Activated CD4-positive, CD25-positive, alpha-beta regulatory T cell (primary cell): ENCODE results near the gene ITGA6.

Source experiments
- DNase-seq, 4 experiments: peaks; one replicate each; lab custom pipeline; 2025; lab: John Stamatoyannopoulos, UW

ITGA6 gene

DNA sequence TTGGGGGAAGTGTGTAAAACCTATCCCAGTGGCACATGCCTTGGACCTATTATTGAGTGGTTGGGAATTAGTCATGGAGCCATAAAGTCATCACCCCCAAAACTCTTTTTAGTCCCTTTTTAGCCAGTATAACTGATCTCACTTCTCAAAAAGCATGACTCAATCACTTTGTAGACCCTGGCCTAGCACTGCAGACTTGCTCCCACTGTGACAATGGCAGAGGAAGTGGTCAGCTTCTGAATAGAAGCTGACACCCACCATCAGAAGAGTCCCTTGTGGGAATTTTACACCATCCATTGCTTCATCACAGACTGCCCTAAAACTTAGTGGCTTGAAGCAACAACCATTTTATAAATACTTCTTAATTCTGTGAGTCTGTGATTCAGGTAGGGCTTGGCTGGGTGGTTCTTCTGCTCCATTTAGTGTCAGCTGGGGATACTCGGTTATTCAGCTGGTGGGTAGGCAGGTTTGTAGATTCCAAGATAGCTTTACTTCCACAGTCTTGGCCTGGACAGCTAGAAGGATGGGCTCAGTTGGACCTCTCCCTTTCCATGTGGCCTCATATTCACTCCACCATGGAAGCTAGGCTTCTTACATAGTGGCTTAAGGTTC, 10.8 kb upstream of the ITGA6 start:
- DNase-seq = no peak

DNA sequence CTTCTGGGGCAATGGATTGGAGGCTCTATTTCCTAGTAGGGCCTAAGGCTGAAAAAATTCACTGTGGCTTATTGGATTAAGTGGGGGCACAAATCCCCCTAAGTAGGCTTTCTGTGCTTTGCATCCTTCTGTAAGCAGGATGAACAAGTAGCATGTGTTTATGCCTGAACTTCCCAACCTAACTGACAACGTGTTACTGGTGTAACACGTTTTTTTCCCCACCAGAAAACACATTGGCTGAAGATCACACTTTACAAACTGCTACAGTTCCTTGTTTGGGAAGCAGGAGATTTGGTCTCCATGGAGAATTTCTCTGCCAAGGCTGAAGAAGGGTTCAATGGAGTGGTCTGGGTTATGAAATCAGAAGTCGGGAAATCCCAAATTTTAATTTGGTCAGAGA, 7.2 kb upstream of the ITGA6 start:
- DNase-seq = no peak

DNA sequence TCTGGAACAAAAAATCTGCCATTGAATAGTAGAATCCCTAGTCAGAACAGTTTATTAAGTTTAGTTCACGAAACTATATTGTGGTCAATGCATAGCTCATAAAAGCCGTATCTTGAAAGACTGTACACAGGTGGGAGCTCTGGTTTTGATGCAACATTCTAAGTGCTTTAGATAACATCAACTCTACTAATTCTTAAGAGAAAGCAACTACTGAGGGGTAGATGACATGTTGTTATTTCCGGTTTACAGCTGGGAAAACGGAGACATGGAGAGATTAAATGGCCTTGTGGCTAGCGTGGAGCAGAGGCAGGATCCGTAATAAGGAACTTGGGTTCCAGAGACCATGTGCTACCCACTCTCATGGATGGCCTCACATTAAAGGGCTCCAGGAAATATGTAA, 4.2 kb upstream of the ITGA6 start:
- no peak for DNase-seq

DNA sequence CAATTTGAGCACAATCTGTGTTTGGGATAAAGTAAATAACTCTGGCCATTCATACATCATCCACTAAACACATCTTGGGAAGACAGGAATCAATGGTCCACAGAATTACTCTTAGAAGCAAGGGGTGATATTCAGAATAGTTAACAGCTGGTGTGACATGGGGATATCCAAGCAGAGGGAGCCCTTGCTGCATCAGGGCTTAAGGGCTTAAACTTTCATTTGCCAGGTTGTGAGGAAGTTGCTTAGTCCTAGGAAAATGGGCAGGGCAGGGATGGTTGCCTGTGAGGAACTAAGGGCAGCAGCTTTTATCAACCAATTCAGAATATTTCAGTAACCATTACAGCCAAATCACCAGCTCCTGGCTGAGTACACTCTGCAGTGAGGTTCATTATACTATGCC, 2.0 kb upstream of the ITGA6 start:
- DNase-seq = no peak

DNA sequence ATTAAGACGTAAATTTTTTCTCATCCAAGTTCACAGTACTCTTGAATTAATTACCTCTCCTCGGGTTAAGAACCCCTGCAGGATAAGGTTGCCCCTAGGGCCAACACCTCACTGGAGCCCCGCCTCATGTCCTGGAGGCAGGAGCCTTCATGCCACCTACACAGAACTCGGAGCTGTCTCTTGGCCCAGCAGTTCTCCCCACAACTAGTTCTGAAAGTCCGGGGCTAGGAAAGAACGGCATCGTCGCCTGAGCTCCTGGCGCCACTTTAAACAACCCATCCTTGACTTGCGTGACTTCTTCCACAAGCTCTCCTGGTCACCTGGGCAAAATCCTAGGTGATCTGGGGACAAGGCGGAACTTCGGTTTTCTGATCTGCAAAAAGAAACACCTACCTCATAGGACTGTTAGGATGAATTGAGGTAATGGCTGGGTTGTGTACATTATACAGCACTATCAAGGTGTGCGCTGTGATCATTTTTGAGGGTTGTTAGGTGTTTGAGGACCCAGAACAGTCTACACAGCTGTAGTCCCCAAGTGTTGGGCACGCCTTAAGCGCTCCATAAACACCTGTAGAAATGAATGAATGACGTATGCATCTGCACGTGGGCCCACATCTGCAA, 641 bp upstream of the ITGA6 start:
- no peak for DNase-seq

DNA sequence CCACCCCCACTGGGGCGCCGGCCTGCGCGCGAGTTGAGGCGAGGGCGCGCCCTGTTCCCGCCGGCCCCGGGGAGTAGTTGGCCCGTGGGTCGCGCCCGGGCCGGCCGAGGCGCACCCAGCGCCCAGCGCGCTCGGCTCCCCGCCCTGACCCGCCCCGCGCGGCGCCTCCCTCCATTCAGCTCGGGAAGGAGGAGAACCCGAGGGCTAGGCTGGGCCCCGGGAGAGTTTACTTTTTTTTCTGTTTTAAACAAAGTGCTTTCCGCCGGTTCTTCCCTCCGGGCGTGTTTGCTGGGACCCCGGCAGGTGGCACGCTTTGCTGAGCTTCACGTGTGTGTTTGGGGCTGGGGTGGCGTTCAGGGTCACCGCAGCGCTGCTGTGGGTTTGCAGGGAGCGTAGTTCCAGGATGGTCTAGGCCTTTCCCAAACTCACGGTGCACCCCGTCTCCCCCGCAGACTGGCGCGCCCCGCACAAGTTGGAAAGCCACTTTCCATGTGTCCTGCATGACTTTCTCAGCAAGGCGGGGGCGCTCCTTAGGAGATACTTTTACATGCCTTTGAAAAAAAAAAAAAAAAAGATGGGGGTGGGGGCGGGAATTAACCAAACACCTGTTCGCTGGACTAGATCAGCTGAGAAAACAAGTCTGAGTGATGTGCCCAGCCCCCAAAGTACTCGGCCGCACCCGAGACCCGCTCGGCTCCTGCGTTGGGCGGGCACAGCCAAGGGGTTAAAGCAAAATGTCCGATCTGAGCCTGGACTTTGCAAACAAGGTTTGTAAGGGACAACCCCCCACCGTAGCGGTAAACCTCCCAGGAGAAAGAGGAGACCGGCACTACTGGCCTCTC, 825 bp downstream of the ITGA6 start:
- peak; percentile 5 to 45 (median 28) for DNase-seq

DNA sequence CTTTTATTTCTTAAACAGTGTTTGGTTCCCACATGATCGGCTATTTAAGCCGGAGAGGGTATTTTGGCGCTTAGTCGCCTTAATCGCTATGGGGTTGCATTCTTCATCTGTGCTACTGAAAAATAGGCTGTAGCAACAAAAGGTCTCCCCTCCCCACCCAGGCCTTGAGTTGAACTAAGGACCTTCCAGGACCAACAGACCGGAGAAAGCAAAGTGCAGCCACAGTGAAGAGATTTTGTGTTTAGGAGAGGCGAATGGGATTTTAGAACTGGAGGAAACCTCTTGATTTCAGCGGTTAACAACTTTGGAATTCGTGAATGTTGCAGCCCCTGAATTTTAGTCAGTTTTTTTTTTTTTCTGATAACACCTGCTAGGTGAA, 1.4 kb downstream of the ITGA6 start:
- DNase-seq = no peak

DNA sequence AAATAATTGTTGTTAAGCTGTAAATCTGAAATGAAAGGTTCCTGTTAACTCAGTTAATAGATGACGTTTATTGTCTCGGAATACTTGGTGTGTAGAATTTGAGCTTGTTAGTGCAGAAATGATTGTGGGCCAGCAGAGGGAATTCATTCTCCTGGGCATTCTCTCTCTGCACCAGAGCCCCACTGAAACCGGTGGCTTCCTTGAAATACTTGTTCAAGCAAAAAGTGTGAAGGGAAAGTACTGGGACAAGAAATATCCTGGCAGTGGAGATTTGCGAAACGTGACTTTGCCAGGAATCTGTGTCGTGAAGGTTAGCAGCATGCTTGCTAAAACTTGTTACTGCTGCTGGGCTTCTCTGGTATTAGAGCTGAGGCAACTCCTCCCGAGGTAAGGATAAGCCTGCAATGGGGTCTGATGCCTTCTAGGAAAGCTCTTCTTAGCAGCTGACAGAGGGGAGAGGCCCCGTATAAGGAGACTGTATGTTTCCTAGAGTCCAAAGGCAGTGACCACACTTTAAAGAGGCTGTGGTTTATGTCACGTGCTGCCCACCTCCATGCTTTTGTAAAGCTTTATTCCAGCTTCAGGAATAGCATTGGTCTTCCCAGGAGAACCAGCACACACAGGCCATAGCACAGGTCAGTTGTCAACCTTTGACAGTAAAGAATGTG, 2.0 kb downstream of the ITGA6 start:
- DNase-seq = no peak

DNA sequence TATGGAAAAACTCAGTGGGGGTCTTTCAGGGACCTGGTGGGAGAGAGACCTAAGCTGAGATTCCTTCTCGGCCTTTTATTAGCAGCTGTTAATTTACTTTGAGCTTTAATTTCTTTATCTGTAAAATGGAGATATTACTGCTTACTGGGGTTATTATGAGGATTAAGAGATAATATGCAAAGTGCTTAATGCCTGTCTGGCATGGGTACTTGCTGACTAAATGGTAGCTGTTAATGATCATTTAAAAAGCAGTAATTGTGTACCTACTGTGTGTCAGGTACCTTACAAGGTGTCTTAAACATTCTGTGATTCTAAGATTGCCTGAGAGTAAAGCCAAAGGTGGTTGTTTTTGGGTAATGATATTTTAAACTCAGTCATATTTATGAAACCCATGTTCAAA, 2.6 kb downstream of the ITGA6 start:
- DNase-seq = no peak

DNA sequence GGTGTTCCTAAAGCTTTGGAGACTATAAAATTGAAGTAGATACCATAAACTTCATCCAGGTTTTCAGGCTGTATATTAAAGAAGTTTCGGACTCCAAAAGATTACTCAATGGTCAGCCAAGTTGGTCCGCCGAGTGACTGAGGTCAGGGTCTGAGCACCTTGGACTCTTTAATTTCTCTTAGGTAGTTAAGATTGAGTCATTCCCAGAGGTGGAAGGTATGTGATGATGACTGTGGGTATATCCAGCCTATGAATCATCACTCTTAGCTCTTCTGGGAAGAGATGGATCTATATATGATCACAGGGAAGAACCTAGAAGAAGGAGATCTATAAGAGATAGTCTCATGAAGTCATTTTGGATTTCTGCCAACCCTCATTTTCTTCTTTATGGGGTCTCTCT, 3.3 kb downstream of the ITGA6 start:
- DNase-seq = no peak

DNA sequence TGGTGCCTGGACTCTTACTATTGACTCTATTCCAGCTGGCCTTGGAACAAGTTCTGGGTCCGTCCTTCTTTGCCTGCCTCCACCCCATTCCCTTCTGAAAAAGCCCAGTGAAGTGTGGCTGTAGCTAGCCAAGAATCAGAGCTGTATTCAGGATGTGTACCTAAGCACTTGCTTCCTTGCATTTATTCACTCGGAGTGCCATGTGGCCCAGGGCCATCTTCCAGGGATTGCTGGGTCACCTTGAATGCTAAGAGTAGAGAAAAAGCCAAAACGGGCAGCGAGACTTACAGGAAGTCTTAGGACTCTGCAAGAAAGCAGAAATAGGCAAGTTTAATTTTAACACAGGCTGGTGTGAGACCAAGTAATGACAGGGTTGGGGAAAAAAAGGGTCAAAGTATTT, 4.1 kb downstream of the ITGA6 start:
- DNase-seq = no peak

DNA sequence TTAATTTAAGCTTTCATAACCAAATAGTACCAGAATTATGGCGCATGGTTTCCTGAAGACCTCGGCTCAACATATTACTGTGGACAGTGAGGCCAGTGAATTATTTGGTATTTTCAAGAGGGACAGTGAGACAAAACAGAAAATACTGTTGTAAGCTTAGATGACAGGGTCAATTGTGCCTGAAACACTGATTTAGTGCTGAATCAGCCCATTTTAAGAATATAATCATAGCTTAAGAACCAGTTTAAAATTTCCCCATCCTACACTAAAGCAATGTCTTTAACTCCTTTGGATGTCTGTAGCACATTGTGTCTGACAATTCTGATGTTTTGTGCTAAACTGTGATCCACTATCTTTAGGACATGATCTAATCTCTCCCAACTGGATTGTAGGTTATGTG, 4.6 kb downstream of the ITGA6 start:
- no peak for DNase-seq

DNA sequence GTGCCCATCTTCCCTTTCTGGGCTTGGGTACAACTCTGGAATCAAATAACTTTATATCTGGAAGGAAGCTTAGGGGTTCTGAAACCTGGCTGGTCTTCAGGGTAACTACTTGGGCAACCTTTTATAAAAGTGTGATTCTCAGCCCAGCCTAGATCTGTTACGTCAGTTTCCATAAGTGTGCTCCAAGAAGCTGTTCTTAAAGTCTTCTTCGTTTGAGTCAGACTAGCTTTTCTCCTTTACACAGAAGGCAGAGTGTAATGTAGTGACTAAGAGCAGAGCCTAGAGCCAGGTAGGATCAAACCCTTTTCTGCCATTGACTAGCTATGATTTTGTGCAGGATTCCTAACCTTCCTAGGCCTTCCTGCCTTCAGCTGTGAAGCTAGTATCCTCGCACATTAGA, 5.8 kb downstream of the ITGA6 start:
- no peak for DNase-seq

DNA sequence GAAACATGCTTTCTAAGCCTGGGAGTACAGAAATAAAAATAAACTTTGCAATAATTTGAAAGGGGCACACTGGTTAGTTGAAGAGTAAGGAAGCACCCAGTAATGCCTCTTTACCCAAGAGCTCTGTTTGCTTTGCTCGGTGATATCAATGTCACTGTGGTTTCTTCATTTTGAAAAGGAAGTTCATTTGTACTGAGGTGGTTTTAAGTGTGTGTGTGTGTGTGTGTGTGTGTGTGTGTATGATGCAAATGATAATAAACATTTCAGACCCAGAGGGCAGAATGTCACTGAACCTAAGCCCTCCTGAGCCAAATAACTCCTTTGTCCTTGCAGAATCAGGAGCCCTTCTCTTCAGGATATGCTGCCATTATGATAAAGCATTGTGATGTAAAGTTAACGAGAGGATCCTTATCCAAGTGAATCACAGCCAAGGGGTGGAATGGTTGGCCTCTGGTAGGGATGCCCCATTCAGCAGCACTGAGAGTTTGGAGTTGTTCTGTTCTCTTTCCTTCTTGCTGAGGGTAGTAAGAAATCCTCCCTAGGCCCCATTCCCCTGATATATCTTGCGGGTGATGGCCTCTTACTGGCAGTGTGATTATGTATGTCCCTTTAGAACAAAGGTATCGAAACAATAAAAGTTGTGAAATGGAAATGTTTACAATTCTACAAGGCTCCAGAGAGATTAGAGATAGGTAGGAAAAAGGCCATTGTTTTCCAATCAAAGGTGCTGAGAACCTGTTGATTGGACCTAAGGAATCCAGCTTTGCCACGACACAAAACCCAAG, 7.6 kb downstream of the ITGA6 start:
- no peak for DNase-seq

DNA sequence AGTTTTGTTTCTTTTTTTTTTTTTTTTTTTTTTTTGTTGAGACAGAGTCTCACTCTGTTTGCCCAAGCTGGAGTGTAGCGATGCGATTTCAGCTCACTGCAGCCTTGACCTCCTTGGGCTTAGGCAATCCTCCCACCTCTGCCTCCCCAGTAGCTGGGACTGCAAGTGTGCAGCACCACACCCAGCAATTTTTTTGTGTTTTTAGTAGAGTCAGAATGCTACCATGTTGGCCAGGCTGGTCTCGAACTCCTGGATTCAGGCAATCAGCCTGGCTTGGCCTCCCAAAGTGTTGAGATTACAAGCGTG, 8.2 kb downstream of the ITGA6 start:
- DNase-seq = no peak

DNA sequence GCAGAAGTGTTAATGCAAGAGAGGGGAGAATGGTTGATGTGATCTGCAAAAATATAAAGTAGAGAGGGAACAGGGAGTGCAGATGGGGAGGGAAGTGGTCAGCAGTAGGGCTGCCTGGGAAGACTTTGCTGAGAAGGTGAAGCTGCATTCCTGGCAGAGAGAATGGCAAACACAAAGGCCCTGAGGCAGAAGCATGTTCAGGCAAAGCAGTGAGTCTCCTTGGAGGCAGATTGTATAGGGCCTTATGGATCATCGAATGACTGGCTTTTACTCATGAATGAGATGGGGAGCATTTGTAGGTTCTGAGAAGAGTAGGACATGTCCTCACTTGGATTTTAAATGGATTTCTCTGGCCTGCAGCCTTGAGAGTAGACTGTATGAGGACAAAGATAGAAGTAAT, 9.5 kb downstream of the ITGA6 start:
- DNase-seq = no peak

DNA sequence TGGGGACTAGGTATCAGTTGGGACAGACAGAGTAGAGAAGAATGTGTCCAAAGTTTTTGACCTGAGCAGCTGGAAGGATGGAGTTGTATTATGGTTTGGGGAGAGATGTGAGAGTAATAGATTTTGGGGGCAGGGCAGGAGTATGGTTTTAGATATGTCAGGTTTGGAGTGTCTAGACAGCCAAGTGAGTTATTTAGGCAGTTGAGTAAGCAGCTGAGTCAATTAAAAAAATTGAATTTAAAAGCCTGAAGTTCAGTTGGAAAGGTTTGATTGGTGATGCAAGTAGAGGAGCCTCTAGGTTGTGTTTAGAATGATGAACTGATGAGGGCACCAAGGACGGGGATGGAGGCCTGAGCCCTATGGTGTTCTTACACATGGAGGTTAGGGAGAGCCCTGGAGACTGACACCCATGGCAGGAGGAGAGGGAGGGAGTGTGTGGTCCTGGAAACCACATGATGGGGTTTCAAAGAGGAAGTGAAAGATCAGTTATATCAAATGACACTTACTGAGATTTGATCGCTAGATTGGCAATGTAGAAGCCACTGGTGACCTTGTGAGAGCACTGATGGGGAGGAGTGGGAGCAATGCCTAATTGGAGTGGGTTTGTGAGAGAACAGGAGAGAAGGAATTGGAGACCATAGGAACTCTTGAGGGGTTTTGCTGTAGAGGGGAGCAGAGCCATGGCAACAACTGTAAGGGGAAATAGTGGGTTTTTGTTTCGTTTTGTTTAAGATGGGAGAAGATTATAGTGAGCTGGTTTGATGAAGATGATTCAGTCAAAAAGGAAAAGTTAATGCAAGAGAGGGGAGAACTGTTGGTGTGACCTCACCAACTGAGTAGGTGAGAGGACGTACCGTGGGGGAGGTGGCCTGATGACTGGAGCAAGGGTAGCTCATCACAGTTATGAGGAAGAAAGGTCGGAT, 10.3 kb downstream of the ITGA6 start:
- DNase-seq = peak in 2 of 4 experiments; percentile 19 to 35

DNA sequence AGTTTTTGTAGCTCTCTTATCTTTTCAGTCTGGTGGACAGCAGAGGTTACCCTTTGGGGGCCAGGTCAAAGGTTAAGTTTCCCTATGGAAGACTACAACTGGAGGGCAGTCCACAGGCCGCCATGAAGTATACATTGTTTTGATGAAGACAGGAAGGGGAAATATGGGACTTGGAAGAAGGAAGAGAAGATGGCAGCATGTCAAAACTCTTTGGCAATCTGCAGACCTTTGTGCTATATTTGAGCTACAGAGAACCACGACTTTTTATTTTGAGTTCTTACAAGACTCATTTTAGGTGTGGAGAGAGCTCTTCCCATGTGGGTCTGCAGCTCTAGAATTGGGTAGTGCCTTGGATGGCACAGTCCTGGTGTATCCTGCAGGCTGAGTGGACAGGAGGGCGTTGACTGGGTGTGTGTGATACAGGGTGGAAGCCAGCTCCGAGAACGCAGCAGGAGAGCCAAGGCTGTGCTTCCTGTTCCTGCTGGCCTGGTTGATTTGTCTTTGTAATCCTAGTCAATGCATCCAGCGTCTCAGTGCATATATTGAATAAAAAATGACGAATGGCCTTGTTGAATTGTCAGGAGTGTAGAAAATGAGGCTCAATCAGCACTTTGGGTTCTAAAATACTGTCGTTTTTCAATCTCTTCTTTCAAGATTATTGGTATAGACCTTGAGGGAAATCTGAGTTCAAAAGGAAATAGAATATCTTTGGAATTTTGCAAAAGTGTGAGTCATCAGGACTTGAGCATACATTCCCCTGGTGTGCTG, 11.5 kb downstream of the ITGA6 start:
- no peak for DNase-seq

DNA sequence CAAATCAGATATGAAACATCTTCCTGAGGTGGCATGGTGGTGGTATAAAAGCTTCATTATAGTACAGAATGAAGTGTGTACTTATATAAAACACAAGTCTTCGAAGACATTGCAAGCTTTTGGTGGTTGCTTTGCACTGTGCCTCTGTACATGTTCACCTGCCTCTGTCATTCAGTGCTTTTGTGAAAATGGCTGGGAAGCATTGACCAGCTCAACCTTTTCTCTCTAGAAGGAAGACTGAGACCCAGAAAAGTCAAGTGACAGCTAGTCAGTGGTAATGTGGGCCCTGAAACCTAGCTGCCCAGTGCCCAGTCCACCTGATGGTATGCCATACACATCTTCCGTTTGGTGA, 12.1 kb downstream of the ITGA6 start:
- no peak for DNase-seq

DNA sequence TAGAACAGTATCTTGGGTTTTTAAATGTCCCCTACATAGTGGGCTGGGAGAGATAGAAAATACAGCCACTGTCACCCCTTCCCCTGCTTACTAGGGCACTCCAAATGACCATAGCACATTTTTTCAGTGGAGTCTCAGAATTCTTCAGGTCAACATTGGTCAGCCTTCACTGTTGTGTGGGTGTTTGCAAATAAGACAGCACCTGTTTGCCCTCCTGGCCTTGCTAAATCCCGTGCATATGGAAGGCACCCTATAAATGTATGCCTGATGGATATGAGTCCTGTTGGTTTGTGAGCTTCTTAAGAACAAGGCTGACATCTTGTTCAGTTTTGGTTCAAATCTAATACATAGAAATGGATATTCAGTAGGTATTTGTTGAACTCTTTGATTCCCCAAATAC, 12.5 kb downstream of the ITGA6 start:
- DNase-seq = no peak

DNA sequence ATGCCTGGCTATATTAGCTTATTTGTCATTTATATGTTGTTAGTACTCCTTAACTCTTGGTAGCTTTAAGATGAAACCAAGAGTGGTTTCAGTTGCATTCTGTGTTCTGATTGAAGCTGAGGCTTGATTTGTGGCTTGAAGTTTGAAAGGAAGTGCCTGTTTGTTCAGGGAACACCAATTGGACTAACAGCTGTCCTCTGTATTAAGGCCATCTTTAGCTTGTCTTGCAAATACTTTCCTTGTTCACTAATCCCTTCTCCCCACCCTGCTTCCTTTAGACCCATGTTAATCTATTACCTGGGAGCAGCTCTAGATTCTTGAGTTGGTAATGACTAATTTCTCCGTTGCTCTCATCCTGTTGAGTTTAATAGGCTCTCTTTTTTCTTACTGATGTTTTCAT, 13.4 kb downstream of the ITGA6 start:
- no peak for DNase-seq
